GM18909 (cell line): ENCODE results near the gene B4GALNT1.
A peak's percentile ranks its signal among the peaks of the same experiment; 100 is the strongest.

Experiments used
- ATAC-seq: cut with Tn5 transposase; IDR thresholded peaks from one replicate; pipeline ENCODE4 v1.9.1; 2021; ENCODE audit warnings: mild to moderate bottlenecking; ENCODE audit not compliant: unreplicated experiment, poor library complexity

B4GALNT1 gene

DNA sequence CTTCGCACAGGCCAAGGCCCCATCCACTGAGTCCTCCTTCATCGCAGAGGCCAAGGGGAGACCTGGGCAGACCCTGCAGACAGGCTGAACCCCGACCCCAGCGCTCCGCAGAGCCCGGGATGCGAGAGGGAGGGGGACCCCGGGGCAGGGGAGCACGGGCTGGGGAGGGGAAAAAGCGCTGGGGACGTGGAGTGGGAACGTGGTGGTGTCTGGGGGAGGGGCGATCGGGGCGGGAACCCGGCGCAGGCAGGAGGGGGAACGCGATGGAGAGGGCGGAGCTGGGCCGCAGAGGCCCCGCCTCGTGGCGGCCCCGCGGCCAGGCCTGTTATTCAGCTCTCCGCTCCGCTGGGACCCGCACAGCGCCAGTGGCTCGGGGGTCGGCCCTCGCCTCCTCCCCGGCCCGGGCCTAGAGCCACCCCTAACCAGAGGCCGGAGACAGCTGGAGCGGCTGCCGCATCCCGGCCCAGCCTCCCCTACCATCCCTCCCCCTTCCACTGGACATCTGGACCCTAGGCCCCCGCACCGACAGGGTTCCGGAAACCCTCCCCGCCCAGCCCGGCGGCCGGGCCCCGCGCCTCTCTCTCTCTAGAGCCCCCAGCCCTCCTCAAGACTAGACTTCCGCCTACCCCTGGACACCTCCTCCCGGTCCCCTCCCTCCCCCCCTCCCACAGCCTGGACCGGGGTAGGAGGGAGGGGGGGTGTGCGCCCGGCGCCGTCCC is 21.7 kb downstream of the B4GALNT1 start, which contains the start of gene ARHGEF25:
TSS of gene ARHGEF25 (plus strand) at position 328 of the 719 bp plus-strand sequence. CDS start 460 bp downstream, outside the sequence.
- ATAC-seq = no peak

DNA sequence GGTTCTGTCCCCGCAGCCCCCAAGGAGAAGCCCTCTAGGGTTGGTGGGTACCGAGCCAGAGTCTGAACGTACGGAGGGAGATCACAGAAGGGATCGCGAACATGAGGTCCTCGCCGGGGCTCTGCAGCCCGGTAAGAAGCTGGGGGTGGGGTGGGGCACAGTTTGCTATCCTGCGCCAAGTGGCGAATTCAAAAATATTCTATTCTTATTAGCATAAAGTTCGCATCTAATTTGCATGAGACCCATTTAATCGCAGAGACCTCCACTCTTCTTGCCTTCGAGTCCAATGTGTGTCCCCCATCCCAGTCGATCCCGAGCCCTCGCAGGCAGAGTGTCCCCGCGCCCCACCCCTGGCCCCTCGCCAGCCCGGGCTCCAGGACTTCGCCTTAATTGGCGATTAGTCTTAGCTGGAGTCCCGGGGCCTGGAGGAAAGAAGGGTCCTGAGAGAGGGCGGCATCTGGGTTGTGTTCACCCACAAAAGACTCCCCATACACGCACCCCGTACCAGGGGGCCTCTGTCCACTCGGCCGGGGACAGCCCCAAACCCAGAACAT is 22.4 kb downstream of the B4GALNT1 start:
- ATAC-seq = no peak

DNA sequence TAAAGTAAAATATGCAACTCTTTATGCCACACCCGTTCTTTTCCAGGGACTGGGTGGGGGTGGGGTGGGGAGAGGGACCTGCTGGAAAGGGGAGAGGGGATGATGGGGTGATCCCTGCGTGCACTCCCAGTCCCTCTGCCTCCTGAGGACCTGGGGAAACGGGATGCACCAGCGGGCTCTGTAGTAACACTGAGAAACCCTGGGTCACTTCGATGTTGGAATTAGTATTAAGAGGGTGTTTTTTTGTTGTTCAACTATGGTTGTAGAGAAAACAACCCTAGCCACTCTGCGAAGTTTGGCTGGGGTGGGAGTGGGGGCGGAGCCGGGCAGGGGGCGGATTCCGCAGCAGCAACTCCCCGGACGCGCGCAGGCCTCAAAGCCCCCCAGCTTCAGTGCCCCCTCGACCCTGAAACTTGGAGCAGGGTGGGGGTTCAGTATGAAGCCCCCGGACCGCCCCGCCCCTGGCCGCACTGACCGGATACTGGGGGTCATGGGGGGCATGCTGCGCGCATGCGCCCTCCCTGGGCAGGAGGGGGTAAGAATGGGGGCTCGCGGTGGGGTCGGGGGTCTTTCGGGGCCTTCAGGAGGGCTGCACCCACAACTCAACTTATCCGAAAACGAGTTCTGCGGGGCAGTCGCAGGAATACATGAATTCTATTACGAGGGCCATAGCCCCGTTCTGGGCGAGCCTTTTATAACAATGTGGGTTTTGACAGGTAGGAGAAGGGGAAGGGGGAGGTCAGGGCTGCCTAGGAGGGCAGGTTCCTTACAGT is 23.0 kb downstream of the B4GALNT1 start:
- no peak for ATAC-seq

DNA sequence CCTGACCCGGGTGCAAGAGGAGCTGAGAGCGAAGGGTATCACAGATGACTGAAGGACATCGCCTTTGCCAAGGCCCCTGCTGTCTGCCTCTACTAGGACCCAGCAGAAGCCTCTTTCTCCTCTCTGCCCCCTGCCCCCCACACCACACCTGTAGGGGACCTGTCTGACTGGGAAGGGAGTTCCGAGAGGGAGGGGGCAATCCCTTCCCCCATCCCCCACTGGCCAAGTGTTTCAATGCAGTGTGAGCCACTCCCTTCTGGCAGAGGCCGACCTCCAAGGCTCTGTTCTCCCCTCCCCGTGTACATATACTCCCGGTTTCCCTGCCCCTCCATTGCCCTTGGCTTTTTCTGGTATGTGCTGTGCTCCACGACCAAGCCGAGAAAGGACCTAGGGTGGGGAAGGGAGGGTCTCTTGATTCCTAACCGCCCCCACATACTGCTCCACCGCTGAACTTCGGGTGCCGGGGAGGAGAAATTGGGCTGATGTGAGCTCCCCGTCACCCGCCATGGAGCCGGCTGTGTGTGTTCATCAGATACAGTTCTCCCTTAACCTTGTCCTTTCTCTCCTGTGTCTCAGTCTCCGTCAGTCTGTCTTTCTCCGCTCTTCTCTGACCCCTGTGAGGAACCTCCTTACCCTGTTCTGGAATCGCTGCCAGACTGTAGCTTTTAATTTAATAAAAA is 23.8 kb downstream of the B4GALNT1 start:
- no peak for ATAC-seq

DNA sequence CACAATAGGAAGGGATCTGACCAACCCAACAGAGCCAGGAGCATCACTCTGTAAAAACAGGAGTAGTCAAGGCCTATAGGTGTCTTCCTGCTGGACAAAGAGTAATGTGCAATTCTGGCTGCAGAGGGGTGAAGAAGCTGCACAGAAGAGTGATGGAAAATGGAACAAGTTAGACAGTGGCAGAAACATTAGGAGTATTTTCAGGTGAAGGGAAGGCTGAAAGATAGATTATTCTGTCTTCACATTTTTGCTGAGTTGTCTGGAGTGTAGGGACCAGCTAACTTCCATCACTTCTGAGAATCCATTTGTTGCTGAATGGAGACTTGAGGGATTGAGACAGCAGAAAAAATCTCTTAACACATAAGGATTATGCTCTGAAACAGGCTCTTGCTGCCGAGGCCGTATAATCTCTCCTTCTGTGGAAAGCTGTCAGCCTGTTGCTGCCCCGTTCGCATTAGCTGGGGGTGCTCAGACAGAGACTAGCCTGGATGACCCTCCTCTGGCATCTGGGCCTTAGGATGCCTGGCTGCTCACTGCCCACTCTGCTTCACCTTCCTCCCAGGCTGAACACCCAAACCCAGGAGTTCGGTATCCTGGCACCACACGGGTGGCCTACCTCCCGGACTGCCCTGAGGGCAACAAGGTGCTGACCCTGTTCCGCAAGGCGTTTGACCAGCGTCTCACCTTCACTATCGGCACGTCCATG is 24.9 kb downstream of the B4GALNT1 start:
- ATAC-seq = no peak

DNA sequence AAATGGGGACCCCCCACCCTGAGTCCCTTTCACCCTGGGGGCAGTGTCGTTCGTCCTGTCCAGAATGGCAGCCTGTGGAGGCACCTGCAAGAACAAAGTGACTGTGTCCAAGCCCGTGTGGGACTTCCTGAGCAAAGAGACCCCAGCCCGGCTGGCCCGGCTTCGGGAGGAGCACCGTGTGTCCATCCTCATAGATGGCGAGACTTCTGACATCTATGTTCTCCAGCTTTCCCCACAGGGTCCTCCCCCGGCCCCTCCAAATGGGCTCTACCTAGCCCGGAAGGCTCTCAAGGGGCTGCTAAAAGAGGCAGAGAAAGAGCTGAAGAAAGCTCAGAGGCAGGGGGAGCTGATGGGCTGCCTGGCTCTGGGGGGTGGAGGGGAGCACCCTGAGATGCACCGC is 26.2 kb downstream of the B4GALNT1 start:
- ATAC-seq = no peak

DNA sequence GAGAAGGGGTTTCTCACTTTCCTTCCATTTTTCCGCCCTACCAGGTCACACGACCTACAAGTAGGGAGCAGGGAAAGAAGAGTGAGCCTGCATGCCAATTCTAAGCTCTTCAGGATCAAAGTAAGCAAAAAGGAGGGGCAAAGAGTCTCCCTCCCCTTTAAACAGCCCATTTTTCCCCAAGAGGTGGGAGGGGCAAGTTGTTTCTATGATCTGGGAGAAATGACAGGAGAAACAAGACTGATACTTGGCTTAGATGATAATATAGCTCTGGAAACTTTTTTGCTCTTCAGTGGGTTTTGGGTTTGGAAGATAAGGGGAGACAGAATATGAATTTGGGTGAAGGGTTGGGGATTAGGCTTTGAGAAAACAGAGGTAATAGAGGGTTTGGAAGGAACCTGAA is 26.6 kb downstream of the B4GALNT1 start:
- ATAC-seq = no peak

DNA sequence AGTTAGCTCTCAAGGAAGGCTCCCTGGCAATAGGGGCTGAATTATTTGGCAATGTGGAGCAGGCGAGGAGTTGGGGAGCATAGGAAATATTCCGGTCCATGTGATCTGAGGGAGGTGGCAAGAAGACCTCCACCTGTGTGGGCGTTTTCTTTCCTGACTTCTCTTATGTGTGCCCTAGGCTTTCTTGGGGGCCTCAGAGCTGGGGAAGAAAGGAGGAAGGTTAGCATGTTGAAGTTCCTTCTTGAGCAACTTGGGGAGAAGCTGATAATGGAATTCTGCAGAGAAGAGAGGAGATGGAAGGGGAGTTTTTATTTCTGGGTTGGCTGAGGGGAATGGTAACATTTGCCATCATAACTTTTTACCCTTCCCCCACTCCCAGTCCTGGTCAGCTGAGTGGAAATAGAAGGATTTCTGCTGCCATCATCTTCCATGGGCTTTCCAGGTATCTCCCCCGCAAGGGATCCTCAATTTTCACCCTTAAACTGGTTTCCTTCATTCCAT is 27.1 kb downstream of the B4GALNT1 start:
- no peak for ATAC-seq

DNA sequence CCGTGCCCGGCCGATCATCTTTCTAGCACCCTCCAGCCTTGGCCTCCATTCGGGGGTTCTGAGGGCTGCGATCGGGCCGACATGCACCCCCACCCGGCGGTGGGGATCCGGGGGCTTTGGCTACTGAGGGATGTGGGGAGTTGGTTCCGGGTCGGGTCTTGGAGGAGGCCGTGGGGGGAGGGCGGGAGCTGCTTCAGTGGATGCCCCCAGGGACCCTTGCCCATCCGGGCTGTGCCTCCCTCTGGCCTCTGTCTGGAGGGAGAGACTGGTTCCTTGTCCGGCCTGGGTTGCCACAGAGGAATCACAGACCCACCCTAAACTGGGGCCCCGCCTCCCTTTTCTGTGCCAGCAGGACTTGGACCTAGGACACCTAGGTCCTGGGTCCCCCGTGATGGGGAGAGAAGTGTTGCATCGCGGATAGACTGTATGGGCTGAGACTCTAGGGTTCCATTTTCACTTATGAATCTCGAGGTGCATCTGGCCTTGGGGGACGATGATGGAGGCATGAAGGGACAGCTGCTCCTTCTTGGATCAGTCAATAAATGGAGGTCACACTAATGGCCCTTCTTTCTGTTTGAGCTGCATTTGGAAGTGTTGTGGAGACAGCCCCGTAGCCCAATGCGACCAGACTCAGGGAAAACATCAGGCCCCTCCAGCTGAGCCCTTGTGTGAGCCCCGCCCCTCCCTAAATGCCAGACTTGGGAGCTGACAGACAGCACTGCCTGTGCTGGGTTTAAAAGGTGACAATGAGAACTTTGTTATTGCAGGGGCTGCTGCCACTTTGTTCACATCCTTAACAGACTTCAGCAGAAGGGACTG is 27.8 kb downstream of the B4GALNT1 start:
- peak; percentile 24 for ATAC-seq

DNA sequence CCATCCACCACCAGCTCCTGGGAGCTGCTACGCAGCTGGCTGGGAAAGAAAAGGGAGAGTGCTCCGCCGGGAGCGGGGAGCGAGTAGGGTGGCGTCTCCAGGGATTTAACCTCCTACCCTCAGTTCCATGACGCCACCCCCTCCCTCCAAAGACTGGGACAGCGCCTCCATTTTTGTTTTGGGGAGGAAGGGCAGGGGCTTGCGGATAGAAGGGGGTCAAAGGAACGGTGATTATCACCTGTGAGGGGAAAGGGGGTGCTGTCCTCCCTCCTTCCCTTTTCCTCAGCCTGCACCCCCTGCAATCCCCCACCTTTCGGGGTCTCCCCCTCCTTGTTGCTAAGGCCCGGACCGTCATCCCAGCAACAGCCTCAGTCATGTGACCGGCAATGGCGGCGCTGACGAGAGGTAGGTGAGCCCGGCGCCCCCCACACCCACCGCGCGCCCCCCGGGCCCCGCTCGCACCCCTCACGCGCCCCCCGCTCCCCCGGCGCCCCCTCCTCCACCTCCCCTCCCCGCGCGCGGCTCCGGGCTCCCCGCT is 28.5 kb downstream of the B4GALNT1 start, which contains the start of gene DTX3:
TSS of gene DTX3 (plus strand) at position 371 of the 538 bp plus-strand sequence. CDS start 1,694 bp downstream, outside the sequence.
- ATAC-seq = peak; percentile 70

DNA sequence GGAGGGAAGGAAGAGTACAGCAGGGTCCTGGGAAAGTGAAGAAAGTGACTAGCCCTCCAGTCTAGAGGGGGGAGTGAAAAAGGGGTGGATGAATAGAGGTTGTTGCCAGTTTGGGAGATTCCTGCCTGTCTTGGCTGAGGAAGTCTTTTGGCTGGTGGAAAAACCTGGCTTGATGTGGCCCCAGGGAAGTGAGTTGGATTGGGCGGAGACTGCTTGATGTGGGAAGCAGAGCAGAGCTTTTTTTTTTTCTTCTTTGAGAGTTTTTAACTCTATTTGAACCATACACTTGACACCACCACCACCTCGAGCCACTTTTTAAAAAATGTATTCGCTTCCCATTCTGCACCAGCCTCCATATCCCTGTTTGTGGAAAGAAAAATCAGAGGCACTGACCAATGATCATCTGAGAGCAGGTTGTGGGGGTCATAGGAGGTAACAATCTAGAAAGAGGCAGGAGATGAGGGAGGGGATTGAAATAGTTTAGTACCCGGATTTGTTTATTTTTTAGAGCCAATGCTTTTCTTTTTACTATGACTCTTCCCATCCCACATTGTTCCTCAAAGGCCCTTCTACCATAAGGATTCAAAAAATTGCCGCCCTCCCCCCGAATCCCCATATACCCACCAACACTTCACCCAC is 29.1 kb downstream of the B4GALNT1 start:
- ATAC-seq = no peak

DNA sequence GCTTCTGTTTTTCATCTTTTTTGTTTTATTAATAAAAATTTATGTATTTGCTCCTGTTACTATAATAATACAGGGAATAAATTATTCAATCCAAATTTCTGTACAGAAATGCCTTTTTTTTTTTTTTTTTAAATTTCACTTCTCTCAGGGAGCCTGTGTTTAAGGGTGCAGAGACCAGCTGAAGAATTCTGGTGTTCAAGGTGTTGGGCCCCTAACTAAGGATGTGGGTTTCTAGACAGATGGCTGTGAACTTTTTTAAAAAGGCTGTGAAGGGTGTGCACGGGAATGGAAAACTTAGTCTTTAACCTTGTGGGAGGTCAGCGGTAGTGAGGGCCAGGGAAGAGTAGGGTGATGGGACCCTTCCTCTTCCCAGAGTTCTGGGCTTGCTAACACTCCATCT is 29.7 kb downstream of the B4GALNT1 start:
- no peak for ATAC-seq

DNA sequence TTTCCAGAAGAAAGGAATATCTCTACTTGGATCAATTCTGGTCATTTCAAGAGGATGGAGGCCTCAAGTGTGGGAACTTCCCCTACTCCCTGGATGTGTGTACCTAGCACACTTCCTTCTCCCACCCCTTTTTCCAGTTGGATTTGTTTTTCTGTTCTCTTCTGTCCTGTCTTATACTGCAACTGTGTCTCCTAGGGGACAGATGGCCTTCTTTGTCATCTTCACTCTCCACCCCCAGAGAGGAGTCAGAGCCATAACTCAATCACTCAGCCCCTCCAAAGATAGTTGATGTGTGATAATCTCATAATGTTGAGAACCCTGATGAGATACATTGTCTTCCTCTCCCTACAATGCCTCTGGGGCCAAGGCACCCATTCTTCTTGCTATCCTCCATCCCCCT is 30.5 kb downstream of the B4GALNT1 start:
- ATAC-seq = no peak

DNA sequence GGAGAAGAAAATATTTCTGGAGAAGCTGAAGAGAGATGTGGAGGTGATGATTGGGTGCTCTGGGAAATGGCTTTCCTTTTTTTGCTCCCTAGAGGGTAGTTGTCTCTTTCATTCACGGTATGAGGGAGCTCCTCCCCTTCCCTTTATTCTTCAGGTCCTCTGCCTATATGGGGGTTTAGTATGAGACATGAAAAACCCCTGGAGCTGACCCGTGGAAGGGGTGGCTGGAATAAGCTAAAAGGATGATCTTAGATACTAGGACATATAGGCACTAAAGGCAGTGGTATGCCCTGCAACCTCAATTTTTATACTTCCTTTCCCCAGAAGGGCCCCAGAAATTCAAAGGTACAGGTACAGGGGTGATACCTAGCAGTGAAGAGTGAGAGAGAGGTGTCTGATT is 32.6 kb downstream of the B4GALNT1 start:
- no peak for ATAC-seq

DNA sequence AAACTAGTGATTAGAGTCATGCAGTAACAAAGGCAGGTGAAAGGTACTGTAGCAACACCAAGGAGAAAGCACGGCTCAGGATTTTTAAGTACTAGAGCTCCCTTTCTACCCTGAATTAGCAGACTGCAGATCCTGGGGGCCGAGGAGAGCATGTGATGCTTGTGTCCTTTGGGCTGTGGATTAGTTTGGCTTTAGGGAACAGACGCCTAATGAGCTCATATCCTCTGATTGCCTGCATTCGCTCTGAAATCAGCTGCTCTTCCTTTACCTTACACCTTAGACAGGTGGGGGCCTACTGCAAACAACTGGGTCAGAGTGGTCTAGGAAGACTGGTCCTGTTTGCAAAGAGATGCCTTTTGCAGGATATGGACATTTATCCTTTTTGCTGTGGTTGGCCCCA is 39.8 kb downstream of the B4GALNT1 start:
- no peak for ATAC-seq

DNA sequence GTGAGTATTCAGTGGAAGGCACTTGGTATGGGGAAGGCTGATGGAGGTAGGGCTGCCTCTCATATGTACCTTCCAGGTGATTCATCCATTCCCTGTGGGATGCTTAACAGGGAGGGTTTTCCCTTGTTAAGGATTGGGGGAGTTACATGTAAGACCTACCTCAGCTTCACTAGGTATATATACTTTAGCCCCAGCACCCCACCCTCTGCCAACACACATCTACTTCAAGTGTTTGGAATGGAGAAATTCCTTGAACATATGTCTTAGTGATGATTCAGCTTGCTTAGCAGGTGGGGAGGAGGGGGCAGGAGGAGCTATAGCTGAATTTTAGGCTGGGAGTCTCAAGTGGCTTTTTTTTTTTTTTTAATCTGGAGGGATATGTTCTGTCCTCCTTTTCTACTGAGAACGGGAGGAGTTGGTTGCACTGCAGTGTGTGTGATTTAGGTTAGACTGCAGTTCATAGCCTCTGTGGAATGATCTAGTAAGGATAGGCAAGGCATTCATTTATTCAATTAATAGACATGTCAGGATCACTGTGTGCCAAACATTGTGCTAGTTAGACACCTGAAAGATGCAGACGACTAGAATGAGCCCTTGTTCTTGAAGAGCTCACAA is 40.3 kb downstream of the B4GALNT1 start:
- no peak for ATAC-seq

DNA sequence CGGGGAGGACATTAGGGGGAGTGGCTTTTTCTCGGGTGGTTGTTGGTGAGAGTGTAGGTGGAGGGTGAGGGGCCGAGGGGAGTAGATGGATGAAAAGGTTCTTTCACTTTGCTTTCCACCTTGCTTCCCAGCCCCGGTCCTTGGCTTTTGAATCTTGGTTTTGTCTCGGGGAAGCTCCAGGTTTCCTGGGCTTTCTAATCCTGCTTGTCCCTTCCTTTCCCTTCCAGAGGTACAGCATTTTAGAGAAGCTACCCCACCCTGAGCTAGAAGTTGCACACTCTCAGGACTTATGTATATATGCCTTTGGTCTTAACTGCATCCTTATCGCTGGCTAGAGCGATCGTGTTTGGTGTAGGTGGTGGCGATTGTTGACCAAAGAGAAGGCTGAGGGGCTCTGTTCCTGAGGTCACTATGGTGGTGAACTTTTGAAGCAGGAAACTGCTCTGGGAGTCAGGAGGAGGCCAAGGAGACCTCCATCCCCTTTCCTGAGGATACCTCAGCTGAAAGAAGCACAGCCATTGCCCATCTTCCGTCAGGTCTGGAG is 41.1 kb downstream of the B4GALNT1 start:
- ATAC-seq = no peak
